ENCODE results near the gene WDFY4. TPM values are rescaled to one million over a fixed set of nuclear protein-coding genes. Genes with fewer than 3 reads are reported as not detected.

Gene WDFY4
- polyA plus RNA-seq, 1 of the 3 experiments (the other 2 are of a cell fraction), result not detected

- Histone ChIP-seq H3K36me3 (replicated peaks in 1 of 2; ENCODE audit: control insufficient read depth in 1 of 2, insufficient read depth in 2 of 2, low read length in 1 of 2) (no peaks in the 10 kb centered on the region), H3K27ac (ENCODE audit: low read depth in 2 of 2, low read length in 1 of 2) (no peak overlapping the region), H3K4me1 (ENCODE audit: control insufficient read depth in 1 of 2, insufficient read depth in 2 of 2, low read depth in 1 of 2, low read length in 1 of 2) (peaks cover 0 to 2% of the 10 kb centered on the region in 2 experiments; a peak in 1 of 4 replicates), H4K20me1 (ENCODE audit: insufficient read depth) (no peaks in the 10 kb centered on the region), H3K9me2 (no peaks in the 10 kb centered on the region), H3K9me3 (no peaks in the 10 kb centered on the region), H2AFZ (ENCODE audit: low read depth) (no peak overlapping the region), H3K4me3 (ENCODE audit: low read depth in 2 of 2, low read length in 1 of 2) (no peak overlapping the region), H3K9ac (no peak overlapping the region), H3K79me2 (ENCODE audit: insufficient read depth) (no peaks in the 10 kb centered on the region), H3K27me3 (ENCODE audit: insufficient read depth) (no peaks in the 10 kb centered on the region), H3K4me2 (no peak overlapping the region), H3F3A (replicated peaks; ENCODE audit: insufficient read depth) (no peaks in the 10 kb centered on the region)
- ChIA-PET CTCF (interaction anchor here (1.5 kb wide), 1 partner anchor 9 kb away, joined by 3 read pairs; no protein-coding TSS in a partner anchor), POLR2A (no interaction called here)
- 59% methylated on average over 8 of the region's 9 CpGs for WGBS (ENCODE audit: low lambda C conversion rate)
- DNase-seq, result no peak
- TF ChIP-seq RAD21 (IDR thresholded peaks at IDR 0.05; ENCODE audit: low read length) (no peak), POLR2AphosphoS5 (IDR thresholded peaks at IDR 0.05; ENCODE audit: low read depth, low read length) (no peak), NRF1 (IDR thresholded peaks at IDR 0.05; ENCODE audit: low read depth, low read length) (no peak), ZBTB33 (IDR thresholded peaks at IDR 0.05; ENCODE audit: borderline replicate concordance, low read depth) (no peak), SMC3 (IDR thresholded peaks at IDR 0.05; ENCODE audit: low read depth, low read length) (no peak), MXI1 (IDR thresholded peaks at IDR 0.05; ENCODE audit: low read depth, low read length) (no peak), REST (IDR thresholded peaks at IDR 0.05; ENCODE audit: low read depth, low read length) (no peak), NFIC (IDR thresholded peaks at IDR 0.05; ENCODE audit: borderline replicate concordance) (no peak), SIN3A (IDR thresholded peaks at IDR 0.05; ENCODE audit: borderline replicate concordance, low read depth, low read length) (no peak), FOXM1 (IDR thresholded peaks at IDR 0.05; ENCODE audit: low read depth) (no peak), USF1 (IDR thresholded peaks at IDR 0.05; ENCODE audit: borderline replicate concordance, low read depth) (no peak), USF2 (IDR thresholded peaks at IDR 0.05; ENCODE audit: borderline replicate concordance, low read depth, low read length) (no peak), GATA2 (CRISPR knock-in tag; IDR thresholded peaks at IDR 0.05) (no peak)
Observed at GRCh38 chr10:48820231-48820630, 135.6 kb downstream of the WDFY4 start.
